DMS53 (cell line): ENCODE data around the gene RSU1.
"Not testable (repeated sequence)": the region's sequence is repeated elsewhere in the genome, so short reads cannot be mapped to it uniquely, and the experiment has no call there.

Experiments
- DNase-seq: peaks from one replicate; lab custom pipeline; 2025; lab: John Stamatoyannopoulos, UW

RSU1 gene

GRCh38 chr10:16780338-16780880 is 36.8 kb downstream of the RSU1 start:
- no peak for DNase-seq

GRCh38 chr10:16779384-16779915 is 37.8 kb downstream of the RSU1 start:
- no peak for DNase-seq

- DNase-seq = peak; percentile 84
These were observed 39.5 kb downstream of the RSU1 start for GRCh38 chr10:16777473-16778370.

GRCh38 chr10:16776896-16777295 is 40.3 kb downstream of the RSU1 start:
- no peak for DNase-seq

- no peak for DNase-seq
These were observed 43.9 kb downstream of the RSU1 start for GRCh38 chr10:16773334-16773733.

- DNase-seq = no peak
These were observed 46.6 kb downstream of the RSU1 start for GRCh38 chr10:16770670-16771069.

- DNase-seq = no peak
These were observed 47.1 kb downstream of the RSU1 start for GRCh38 chr10:16770141-16770540.

- no peak for DNase-seq
These were observed 47.9 kb downstream of the RSU1 start for GRCh38 chr10:16769331-16769730.

- DNase-seq = no peak
These were observed 48.5 kb downstream of the RSU1 start for GRCh38 chr10:16768702-16769101.

- DNase-seq = no peak
These were observed 51.5 kb downstream of the RSU1 start for GRCh38 chr10:16765509-16766375.

GRCh38 chr10:16761300-16761699 is 55.9 kb downstream of the RSU1 start:
- no peak for DNase-seq

- no peak for DNase-seq
These were observed 60.5 kb downstream of the RSU1 start for GRCh38 chr10:16756561-16757221.

- DNase-seq = no peak
These were observed 62.5 kb downstream of the RSU1 start for GRCh38 chr10:16754765-16755164.

- DNase-seq = not testable (repeated sequence)
These were observed 64.4 kb downstream of the RSU1 start for GRCh38 chr10:16752849-16753248.

GRCh38 chr10:16752099-16752498 is 65.1 kb downstream of the RSU1 start:
- DNase-seq = no peak

GRCh38 chr10:16751244-16751643 is 66.0 kb downstream of the RSU1 start:
- DNase-seq = no peak

GRCh38 chr10:16750461-16750860 is 66.8 kb downstream of the RSU1 start:
- DNase-seq = no peak

- no peak for DNase-seq
These were observed 68.5 kb downstream of the RSU1 start for GRCh38 chr10:16748749-16749148.

- no peak for DNase-seq
These were observed 70.4 kb downstream of the RSU1 start for GRCh38 chr10:16746856-16747255.

GRCh38 chr10:16745061-16745460 is 72.2 kb downstream of the RSU1 start:
- DNase-seq = no peak

GRCh38 chr10:16742165-16742960 is 74.9 kb downstream of the RSU1 start:
- no peak for DNase-seq
